GM12891 (cell line): ENCODE data around the gene TM4SF1.

ENCODE experiments used
- POLR2A ChIP-seq: IDR thresholded peaks from 2 replicates; pipeline ENCODE4 v1.6.1; 2011; ENCODE audit warnings: low read depth, low read length, control low read depth
- POLR2AphosphoS5 ChIP-seq: IDR thresholded peaks from 2 replicates; pipeline ENCODE4 v1.6.1; 2011; ENCODE audit warnings: low read depth, low read length, control low read depth
- POU2F2 ChIP-seq: IDR thresholded peaks from 2 replicates; pipeline ENCODE4 v1.6.1; 2011; ENCODE audit warnings: low read depth, mild to moderate bottlenecking, control low read depth, low read length, moderate library complexity
- TAF1 ChIP-seq: IDR thresholded peaks from 2 replicates; pipeline ENCODE4 v1.6.1; 2011; ENCODE audit warnings: low read depth, low read length, control low read depth

GRCh38 chr3:149426325-149426724, 48.9 kb upstream of the TM4SF1 start:
- TF ChIP-seq TAF1 (no peak), POLR2AphosphoS5 (no peak), POLR2A (no peak), POU2F2 (no peak)
